22Rv1 (cell line): Measurements from ENCODE around the gene CDC14A.

ENCODE experiments used
- CTCF ChIP-seq: fragments of 450-650 bp; IDR thresholded peaks from 2 replicates; pipeline ENCODE4 v1.5.1; 2017; ENCODE audit warnings: mild to moderate bottlenecking
- ZFX ChIP-seq: fragments of 450-650 bp; IDR thresholded peaks from 2 replicates; pipeline ENCODE4 v1.6.1; 2017; ENCODE audit warnings: antibody characterized with exemption, borderline replicate concordance

GRCh38 chr1:100496896-100497295, 144.6 kb downstream of the CDC14A start:
- no peak for TF ChIP-seq CTCF
- no peak for TF ChIP-seq ZFX
